Osteoblast (primary cell): Measurements from ENCODE around the gene RIPK1. TPM values are rescaled to one million over a fixed set of nuclear protein-coding genes. Genes with fewer than 3 reads are reported as not detected.
"Not testable (repeated sequence)": the region's sequence is repeated elsewhere in the genome, so short reads cannot be mapped to it uniquely, and the experiment has no call there.

Experiments used
- DNase-seq: peaks from one replicate; pipeline ENCODE4 v3.0.0; 2011; ENCODE audit warnings: low spot score, mixed read lengths; ENCODE audit not compliant: insufficient read length; ENCODE audit errors: missing footprints
- H2AFZ ChIP-seq: 2 replicates; pipeline ENCODE4 v1.6.0; 2011; ENCODE audit warnings: mild to moderate bottlenecking, low read length
- H3K27ac ChIP-seq: 2 replicates; pipeline ENCODE4 v1.5.1; 2011; ENCODE audit warnings: mild to moderate bottlenecking, low read depth, low read length, moderate library complexity
- H3K27me3 ChIP-seq: 2 replicates; pipeline ENCODE4 v1.6.0; 2012; ENCODE audit warnings: mild to moderate bottlenecking, control low read depth, inconsistent platforms, low read length, moderate library complexity; ENCODE audit not compliant: insufficient read depth
- H3K36me3 ChIP-seq: 2 replicates; pipeline ENCODE4 v1.5.1; 2011; ENCODE audit warnings: mild to moderate bottlenecking, low read length, control low read depth, moderate library complexity; ENCODE audit not compliant: insufficient read depth
- H3K4me1 ChIP-seq: 2 replicates; pipeline ENCODE4 v1.5.1; 2011; ENCODE audit warnings: mild to moderate bottlenecking, low read length, control low read depth, moderate library complexity; ENCODE audit not compliant: insufficient read depth
- H3K4me2 ChIP-seq: 2 replicates; pipeline ENCODE4 v1.6.0; 2011; ENCODE audit warnings: mild to moderate bottlenecking, low read length; ENCODE audit not compliant: insufficient read depth
- H3K4me3 ChIP-seq: fragments of 200-600 bp; sonication (generic); 3 replicates; pipeline ENCODE4 v1.5.1; 2012; ENCODE audit warnings: mild to moderate bottlenecking, low read length, inconsistent platforms; ENCODE audit not compliant: insufficient read depth
- H3K79me2 ChIP-seq: 2 replicates; pipeline ENCODE4 v1.6.0; 2012; ENCODE audit warnings: mild to moderate bottlenecking, low read length, control low read depth, inconsistent platforms; ENCODE audit not compliant: insufficient read depth
- H3K9me3 ChIP-seq: 2 replicates; pipeline ENCODE4 v1.5.1; 2011; ENCODE audit warnings: low read depth, low read length, control low read depth
- H4K20me1 ChIP-seq: 2 replicates; pipeline ENCODE4 v1.6.0; 2012; ENCODE audit warnings: mild to moderate bottlenecking, low read length, control low read depth; ENCODE audit not compliant: insufficient read depth
- CTCF ChIP-seq: IDR thresholded peaks from 2 replicates; pipeline ENCODE4 v1.5.1; 2011; ENCODE audit warnings: mild to moderate bottlenecking, low read depth, low read length, moderate library complexity; ENCODE audit errors: extremely low read depth
- total RNA-seq: library from RNA; depleted of rRNA; stranded (reverse); fragments of >200 nt; gene quantifications from 2 replicates; pipeline ENCODE4 v1.2.3, GENCODE V29; 2012

The RIPK1 gene
- total RNA-seq, 1 donor, result 29.3 TPM

- Histone ChIP-seq H3K27ac (no peak overlapping the region), H3K27me3 (no peaks in the 10 kb centered on the region), H3K9me3 (no peaks in the 10 kb centered on the region), H3K36me3 (no peaks in the 10 kb centered on the region), H3K79me2 (no peaks in the 10 kb centered on the region), H4K20me1 (no peaks in the 10 kb centered on the region), H3K4me3 (no peak overlapping the region), H3K4me1 (peaks cover 9% of the 10 kb centered on the region), H2AFZ (no peak overlapping the region), H3K4me2 (no peak overlapping the region)
- DNase-seq, result no peak
- TF ChIP-seq CTCF, result no peak
These were observed 11.1 kb upstream of the RIPK1 start for GRCh38 chr6:3057063-3057770.

- no peak overlapping the region for H3K4me3 ChIP-seq
- no peak overlapping the region for H3K27ac ChIP-seq
- H2AFZ ChIP-seq, result no peak overlapping the region
- H3K9me3 ChIP-seq, result no peaks in the 10 kb centered on the region
- DNase-seq, result no peak
- peaks cover 10% of the 10 kb centered on the region for H3K4me1 ChIP-seq
- no peaks in the 10 kb centered on the region for H4K20me1 ChIP-seq
- no peaks in the 10 kb centered on the region for H3K27me3 ChIP-seq
- no peaks in the 10 kb centered on the region for H3K36me3 ChIP-seq
- no peak overlapping the region for H3K4me2 ChIP-seq
- no peaks in the 10 kb centered on the region for H3K79me2 ChIP-seq
- no peak for TF ChIP-seq CTCF
These were observed 9.3 kb upstream of the RIPK1 start for GRCh38 chr6:3058957-3059356.

GRCh38 chr6:3060092-3060491, 8.2 kb upstream of the RIPK1 start:
- DNase-seq, H2AFZ ChIP-seq, H3K4me3 ChIP-seq, H3K9me3 ChIP-seq, H4K20me1 ChIP-seq, H3K36me3 ChIP-seq, H3K4me2 ChIP-seq, H3K79me2 ChIP-seq, H3K27me3 ChIP-seq, H3K4me1 ChIP-seq, H3K27ac ChIP-seq: not testable (repeated sequence)

DNA sequence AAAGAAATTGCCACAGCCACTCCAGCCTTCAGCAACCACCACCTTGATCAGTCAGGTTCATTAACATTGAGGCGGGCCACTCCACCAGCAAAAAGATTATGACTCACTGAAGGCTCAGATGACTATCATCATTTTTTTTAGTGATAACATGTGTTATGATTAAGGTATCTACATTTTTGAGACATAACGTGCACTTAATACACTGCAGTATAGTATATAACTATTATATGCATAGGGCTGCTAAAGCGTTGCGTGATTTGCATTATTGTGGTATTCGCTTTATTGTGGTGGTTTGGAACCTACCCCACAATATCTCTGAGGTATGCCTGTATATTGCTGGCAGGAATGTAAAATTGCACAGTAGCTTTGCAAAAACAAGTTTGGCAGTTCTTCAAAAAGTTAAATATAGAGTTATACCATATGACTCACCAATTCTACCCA, 6.8 kb upstream of the RIPK1 start:
- Histone ChIP-seq H3K27ac (no peak overlapping the region), H3K4me2 (no peak overlapping the region), H3K9me3 (no peaks in the 10 kb centered on the region), H3K4me3 (no peak overlapping the region), H2AFZ (no peak overlapping the region), H3K79me2 (no peaks in the 10 kb centered on the region), H3K36me3 (no peaks in the 10 kb centered on the region), H3K4me1 (peaks cover 5% of the 10 kb centered on the region), H3K27me3 (no peaks in the 10 kb centered on the region), H4K20me1 (no peaks in the 10 kb centered on the region)
- DNase-seq, result peak; percentile 71
- peak; percentile 40 for TF ChIP-seq CTCF

- H3K4me1 ChIP-seq, H4K20me1 ChIP-seq, H3K79me2 ChIP-seq, DNase-seq, H3K36me3 ChIP-seq, H2AFZ ChIP-seq, H3K27ac ChIP-seq, H3K9me3 ChIP-seq, H3K27me3 ChIP-seq: not testable (repeated sequence)
- Histone ChIP-seq H3K4me2 (peak overlapping the region; percentile 73), H3K4me3 (peak overlapping the region; percentile 75)
These were observed 5.0 kb upstream of the RIPK1 start for GRCh38 chr6:3063340-3063732.
